ENCODE data around the gene KNG1.
"Not testable (repeated sequence)": the region's sequence is repeated elsewhere in the genome, so short reads cannot be mapped to it uniquely, and the experiment has no call there.

DNA sequence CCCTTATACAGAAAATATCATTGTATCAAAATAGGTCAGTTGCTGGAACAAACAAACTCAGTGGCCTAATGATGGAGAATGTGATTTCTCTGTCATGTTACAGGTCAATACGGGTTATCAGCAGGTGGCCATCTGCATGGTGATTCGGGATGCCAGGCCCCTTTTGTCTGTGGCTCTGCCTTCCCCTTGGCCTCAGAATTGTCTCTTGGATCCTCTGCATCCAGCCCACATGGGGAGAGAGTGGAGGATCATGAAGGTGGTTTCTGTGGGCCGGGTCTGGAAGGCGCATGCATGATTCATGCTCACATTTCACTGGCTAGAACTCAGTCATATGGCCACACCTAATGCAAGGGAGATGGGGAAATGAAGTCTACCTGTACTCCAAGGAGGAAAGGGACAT is 6.5 kb upstream of the KNG1 start:
- not testable (repeated sequence) for TF ChIP-seq POLR2A (IDR thresholded peaks at IDR 0.05; ENCODE audit: extremely low read depth, insufficient read length)
- TF ChIP-seq, protein P1, sequence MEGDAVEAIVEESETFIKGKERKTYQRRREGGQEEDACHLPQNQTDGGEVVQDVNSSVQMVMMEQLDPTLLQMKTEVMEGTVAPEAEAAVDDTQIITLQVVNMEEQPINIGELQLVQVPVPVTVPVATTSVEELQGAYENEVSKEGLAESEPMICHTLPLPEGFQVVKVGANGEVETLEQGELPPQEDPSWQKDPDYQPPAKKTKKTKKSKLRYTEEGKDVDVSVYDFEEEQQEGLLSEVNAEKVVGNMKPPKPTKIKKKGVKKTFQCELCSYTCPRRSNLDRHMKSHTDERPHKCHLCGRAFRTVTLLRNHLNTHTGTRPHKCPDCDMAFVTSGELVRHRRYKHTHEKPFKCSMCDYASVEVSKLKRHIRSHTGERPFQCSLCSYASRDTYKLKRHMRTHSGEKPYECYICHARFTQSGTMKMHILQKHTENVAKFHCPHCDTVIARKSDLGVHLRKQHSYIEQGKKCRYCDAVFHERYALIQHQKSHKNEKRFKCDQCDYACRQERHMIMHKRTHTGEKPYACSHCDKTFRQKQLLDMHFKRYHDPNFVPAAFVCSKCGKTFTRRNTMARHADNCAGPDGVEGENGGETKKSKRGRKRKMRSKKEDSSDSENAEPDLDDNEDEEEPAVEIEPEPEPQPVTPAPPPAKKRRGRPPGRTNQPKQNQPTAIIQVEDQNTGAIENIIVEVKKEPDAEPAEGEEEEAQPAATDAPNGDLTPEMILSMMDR (IDR thresholded peaks at IDR 0.05; ENCODE audit: low read depth, low read length), result not testable (repeated sequence)
- TF ChIP-seq, protein P2, sequence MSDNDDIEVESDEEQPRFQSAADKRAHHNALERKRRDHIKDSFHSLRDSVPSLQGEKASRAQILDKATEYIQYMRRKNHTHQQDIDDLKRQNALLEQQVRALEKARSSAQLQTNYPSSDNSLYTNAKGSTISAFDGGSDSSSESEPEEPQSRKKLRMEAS (IDR thresholded peaks at IDR 0.05; ENCODE audit: low read depth, low read length), result not testable (repeated sequence)
